IMR-90 (cell line): Measurements from ENCODE around the gene CFAP126. TPM values are rescaled to one million over a fixed set of nuclear protein-coding genes. Genes with fewer than 3 reads are reported as not detected.

Experiments used
- ATAC-seq: fragments of 200-7000 bp; cut with Tn5 transposase; 2 replicates; pipeline ENCODE4 v1.9.1; 2020; ENCODE audit warnings: low read depth, mild to moderate bottlenecking, moderate library complexity
- BruUV-seq: library from RNA; stranded (reverse); fragments of 400-500 nt; replicated peaks from 2 replicates; lab custom pipeline; 2021; lab: Mats Ljungman, UMichigan
- CTCF ChIA-PET: fragments of 300-600 bp; formaldehyde crosslinking; extraction: SDS; loops from one replicate; lab custom pipeline; 2021; ENCODE audit warnings: antibody characterized with exemption; lab: Yijun Ruan, JAX
- POLR2A ChIA-PET: fragments of 300-600 bp; sonication (Branson Sonifier 250); formaldehyde crosslinking; loops from one replicate; lab custom pipeline; 2022; ENCODE audit warnings: antibody characterized with exemption; ENCODE audit not compliant: unreplicated experiment; lab: Charles Lee
- DNase-seq: peaks from one replicate; pipeline ENCODE4 v3.0.0; 2013
- H2AFZ ChIP-seq: replicated peaks from 2 replicates; pipeline ENCODE3; 2013; ENCODE audit warnings: low read length, mild to moderate bottlenecking; ENCODE audit not compliant: poor library complexity
- H2AK5ac ChIP-seq: 2 replicates; pipeline ENCODE4 v1.6.1; 2013; ENCODE audit warnings: low read depth, low read length, inconsistent platforms
- H2AK9ac ChIP-seq: replicated peaks from 2 replicates; pipeline ENCODE3; 2013; ENCODE audit warnings: mild to moderate bottlenecking, low read depth, low read length, moderate library complexity; ENCODE audit not compliant: poor library complexity
- H2BK120ac ChIP-seq: 2 replicates; pipeline ENCODE4 v1.6.1; 2013; ENCODE audit warnings: low read depth, low read length, inconsistent platforms
- H2BK15ac ChIP-seq: 3 replicates; pipeline ENCODE4 v1.6.1; 2013; ENCODE audit warnings: low read depth, low read length, inconsistent platforms
- H2BK20ac ChIP-seq: 2 replicates; pipeline ENCODE4 v1.6.1; 2013; ENCODE audit warnings: low read depth, mild to moderate bottlenecking, inconsistent platforms, low read length, moderate library complexity
- H2BK5ac ChIP-seq: 2 replicates; pipeline ENCODE4 v1.6.1; 2013; ENCODE audit warnings: mild to moderate bottlenecking, low read depth, low read length, inconsistent platforms; ENCODE audit not compliant: poor library complexity, severe bottlenecking
- H3K14ac ChIP-seq: replicated peaks from 2 replicates; pipeline ENCODE4 v1.6.1; 2013; ENCODE audit warnings: low read depth, low read length, inconsistent platforms
- H3K18ac ChIP-seq: 2 replicates; pipeline ENCODE4 v1.6.1; 2013; ENCODE audit warnings: low read depth, low read length, control low read depth
- H3K23ac ChIP-seq: 2 replicates; pipeline ENCODE4 v1.6.1; 2013; ENCODE audit warnings: low read depth, low read length, inconsistent platforms
- H3K27ac ChIP-seq: 2 replicates; pipeline ENCODE4 v1.5.1; 2013; ENCODE audit warnings: mild to moderate bottlenecking, control low read depth, low read length; ENCODE audit not compliant: insufficient read depth
- H3K27me3 ChIP-seq: 2 replicates; pipeline ENCODE4 v1.6.1; 2013; ENCODE audit warnings: low read length; ENCODE audit not compliant: control insufficient read depth, insufficient read depth
- H3K36me3 ChIP-seq: 2 replicates; pipeline ENCODE4 v1.6.1; 2013; ENCODE audit warnings: low read length, mixed read lengths; ENCODE audit not compliant: control insufficient read depth, insufficient read depth
- H3K4ac ChIP-seq: 2 replicates; pipeline ENCODE4 v1.6.1; 2013; ENCODE audit warnings: low read depth, low read length, inconsistent platforms
- H3K4me1 ChIP-seq: 2 replicates; pipeline ENCODE4 v1.6.1; 2013; ENCODE audit warnings: low read length, mixed read lengths; ENCODE audit not compliant: control insufficient read depth, insufficient read depth
- H3K4me2 ChIP-seq: 2 replicates; pipeline ENCODE4 v1.6.1; 2013; ENCODE audit warnings: low read depth, mild to moderate bottlenecking, control low read depth, low read length, moderate library complexity
- H3K4me3 ChIP-seq: 2 replicates; pipeline ENCODE4 v1.5.1; 2013; ENCODE audit warnings: low read depth, mild to moderate bottlenecking, control low read depth, low read length, moderate library complexity; ENCODE audit not compliant: insufficient read depth
- H3K56ac ChIP-seq: 2 replicates; pipeline ENCODE4 v1.6.1; 2013; ENCODE audit warnings: low read length, inconsistent platforms; ENCODE audit not compliant: insufficient read depth; ENCODE audit errors: extremely low read depth
- H3K79me1 ChIP-seq, 2 experiments: 2 replicates each; pipeline ENCODE4 v1.6.1; 2013; ENCODE audit warnings: low read length in 2 of 2, inconsistent platforms in 1 of 2, low read depth in 1 of 2
- H3K9ac ChIP-seq: 2 replicates; pipeline ENCODE4 v1.6.1; 2013; ENCODE audit warnings: low read depth, low read length, control low read depth
- H3K9me1 ChIP-seq: 2 replicates; pipeline ENCODE4 v1.6.1; 2013; ENCODE audit warnings: low read length, inconsistent platforms; ENCODE audit not compliant: insufficient read depth
- H3K9me3 ChIP-seq: 2 replicates; pipeline ENCODE4 v1.6.1; 2013; ENCODE audit warnings: low read length; ENCODE audit not compliant: control insufficient read depth, insufficient read depth
- H4K20me1 ChIP-seq: 2 replicates; pipeline ENCODE4 v1.6.1; 2013; ENCODE audit warnings: low read length, inconsistent platforms; ENCODE audit not compliant: insufficient read depth
- H4K5ac ChIP-seq: 2 replicates; pipeline ENCODE4 v1.6.1; 2013; ENCODE audit warnings: mild to moderate bottlenecking, low read depth, low read length, control low read depth
- H4K8ac ChIP-seq, 2 experiments: 2 replicates each; pipeline ENCODE4 v1.6.1; 2013; ENCODE audit warnings: low read depth in 2 of 2, low read length in 2 of 2, control low read depth in 1 of 2, inconsistent platforms in 1 of 2
- H4K91ac ChIP-seq: 2 replicates; pipeline ENCODE4 v1.6.1; 2013; ENCODE audit warnings: low read depth, low read length, inconsistent platforms; ENCODE audit not compliant: insufficient read depth
- POLR2A ChIP-seq: IDR thresholded peaks from 2 replicates; pipeline ENCODE4 v1.6.1; 2012; ENCODE audit warnings: mild to moderate bottlenecking, low read depth, low read length
- RFX5 ChIP-seq: IDR thresholded peaks from 2 replicates; pipeline ENCODE4 v1.8.0; 2012; ENCODE audit warnings: low read depth, mild to moderate bottlenecking, low read length, moderate library complexity
- WGBS, 2 experiments: methylation state at CpG; one replicate each; pipeline versions ENCODE4 v1.1.5 to v1.1.7; 2013; ENCODE audit warnings: missing lambda C conversion rate in 2 of 2; ENCODE audit not compliant: insufficient read length in 1 of 2; ENCODE audit errors: extremely low coverage in 2 of 2; 5-methylcytosine and 5-hydroxymethylcytosine counted together
- dilution Hi-C: fragments of 300-500 bp; cut with HindIII; formaldehyde crosslinking; loops from one replicate; pipeline ENCODE4 v1.14.3; 2018; ENCODE audit warnings: low sequenced_read_pairs; ENCODE audit not compliant: unreplicated experiment
- in situ Hi-C: fragments of 300-500 bp; cut with MboI; formaldehyde crosslinking; loops from 3 replicates; pipeline ENCODE4 v1.14.3; 2019; ENCODE audit warnings: low sequenced_read_pairs, inconsistent platforms, mixed read lengths
- intact Hi-C: fragments of 100-400 bp; cut with micrococcal nuclease; formaldehyde crosslinking; loops from 2 replicates; pipeline ENCODE4 v1.10.0; 2022
- polyA plus RNA-seq, 3 experiments: library from polyadenylated mRNA; depleted of rRNA; stranded (reverse); fragments of >200 nt; gene quantifications; 2 replicates each; pipeline ENCODE4 v1.2.3, GENCODE V29; 2012; ENCODE audit warnings: low replicate concordance in 1 of 3
- total RNA-seq: library from RNA; depleted of rRNA; stranded (reverse); fragments of >200 nt; gene quantifications from 2 replicates; pipeline ENCODE4 v1.2.3, GENCODE V29; 2012

The CFAP126 gene
- total and polyA plus RNA-seq, 2 of the 4 experiments (the other 2 are of a cell fraction) = not detected

DNA sequence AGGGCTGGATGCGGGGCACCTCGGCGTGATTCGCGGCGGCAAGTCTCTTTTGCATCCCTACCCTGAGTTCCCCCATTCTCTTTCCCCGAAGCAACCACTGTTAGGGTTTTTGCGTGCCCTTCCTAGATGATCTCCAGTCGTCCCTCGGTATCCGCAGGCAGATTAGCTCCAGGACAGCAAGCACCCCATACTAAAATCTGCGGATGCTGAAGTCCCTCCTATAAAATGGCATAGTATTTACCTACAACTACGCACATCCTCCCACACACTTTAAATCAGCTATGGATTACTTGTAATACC is 22.8 kb upstream of the CFAP126 start:
- Histone ChIP-seq H3K4me1 (no peaks in the 10 kb centered on the region), H2BK20ac (no peak overlapping the region), H3K4me3 (peak overlapping the region; percentile 90), H3K23ac (peak overlapping the region; percentile 78; the same call in 1 of the 2 replicates), H3K14ac (peak overlapping the region; percentile 79), H3K36me3 (no peaks in the 10 kb centered on the region), H2BK120ac (no peak overlapping the region), H3K9me3 (no peaks in the 10 kb centered on the region), H3K4ac (peak overlapping the region; percentile 47), H4K91ac (peak overlapping the region; percentile 41; the same call in 1 of the 2 replicates), H2BK15ac (no peak overlapping the region), H2BK5ac (no peak overlapping the region), H3K79me1 (peaks cover 0 to 4% of the 10 kb centered on the region in 2 experiments; a peak in 1 of 4 replicates), H3K4me2 (peak overlapping the region; percentile 93), H2AK9ac (peak overlapping the region; percentile 29), H4K5ac (no peak overlapping the region), H3K27ac (peak overlapping the region; percentile 72; the same call in 1 of the 2 replicates), H3K9me1 (peaks cover 2% of the 10 kb centered on the region; the same call in 1 of the 2 replicates), H3K18ac (no peak overlapping the region), H4K8ac (peak overlapping the region; percentile 22 to 84; a peak in 2 of 4 replicates), H2AK5ac (no peak overlapping the region), H4K20me1 (no peaks in the 10 kb centered on the region), H3K27me3 (no peaks in the 10 kb centered on the region), H2AFZ (peak overlapping the region; percentile 91), H3K9ac (peak overlapping the region; percentile 83), H3K56ac (0 out of 2 replicates have a peak overlapping the region, but pooled peaks have one; percentile 47)
- intact Hi-C loops = loop anchor here (5.0 kb wide), 1 partner anchor 348 kb away; no protein-coding TSS in a partner anchor
- in situ Hi-C loops = no loop called here
- dilution Hi-C loops = no loop called here
- ATAC-seq (no peak), DNase-seq (peak; percentile 22)
- ChIA-PET CTCF (no interaction called here), POLR2A (no interaction called here)
- WGBS, 2 experiments = no CpG with 5 or more reads among the region's 13 CpGs
- BruUV-seq = no TSS peak
- TF ChIP-seq POLR2A (peak; percentile 18; the same call in 1 of the 2 replicates), RFX5 (no peak)
